GM21717 (cell line): ENCODE results near the gene TSSK2.

Experiments used
- ATAC-seq: cut with Tn5 transposase; IDR thresholded peaks from one replicate; pipeline ENCODE4 v1.9.1; 2021; ENCODE audit warnings: mild to moderate bottlenecking, moderate library complexity; ENCODE audit not compliant: unreplicated experiment

Gene TSSK2

GRCh38 chr22:19105867-19106802 is 25.0 kb upstream of the TSSK2 start:
- no peak for ATAC-seq

GRCh38 chr22:19106886-19107729 is 24.0 kb upstream of the TSSK2 start:
- ATAC-seq, result no peak

DNA sequence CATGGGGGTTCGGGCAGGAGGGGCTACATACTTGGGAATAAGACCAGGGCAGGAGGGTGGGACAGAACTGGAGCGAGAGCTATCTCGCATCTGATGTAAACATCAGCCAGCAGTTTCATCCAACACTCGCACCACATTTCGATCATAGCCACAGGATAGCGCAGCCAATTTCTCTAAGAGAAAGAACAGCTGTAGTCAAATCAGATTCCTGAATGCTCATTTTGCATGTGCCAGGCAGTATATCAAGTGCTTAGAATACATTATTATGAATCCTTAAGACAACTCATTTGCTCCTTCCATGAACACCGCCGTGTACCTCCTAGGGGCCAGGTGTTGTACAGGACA is 23.4 kb upstream of the TSSK2 start:
- ATAC-seq, result no peak

DNA sequence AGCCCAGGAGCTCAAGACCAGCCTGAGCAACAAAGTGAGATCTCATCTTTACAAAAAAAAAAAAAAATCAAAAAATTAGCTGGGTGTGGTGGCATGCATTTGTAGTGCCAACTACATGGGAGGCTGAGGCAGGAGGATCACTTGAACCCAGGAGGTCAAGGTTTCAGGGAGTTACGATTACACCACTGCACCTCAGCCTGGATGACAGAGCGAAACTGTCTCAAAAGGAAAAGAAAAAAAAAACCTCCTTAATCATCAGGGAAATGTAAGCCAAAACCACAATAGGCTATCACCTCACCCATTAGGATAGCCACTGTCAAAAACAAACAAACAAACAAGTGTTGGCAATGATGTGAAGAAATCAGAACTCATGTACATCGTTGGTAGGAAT is 22.3 kb upstream of the TSSK2 start:
- ATAC-seq, result no peak

DNA sequence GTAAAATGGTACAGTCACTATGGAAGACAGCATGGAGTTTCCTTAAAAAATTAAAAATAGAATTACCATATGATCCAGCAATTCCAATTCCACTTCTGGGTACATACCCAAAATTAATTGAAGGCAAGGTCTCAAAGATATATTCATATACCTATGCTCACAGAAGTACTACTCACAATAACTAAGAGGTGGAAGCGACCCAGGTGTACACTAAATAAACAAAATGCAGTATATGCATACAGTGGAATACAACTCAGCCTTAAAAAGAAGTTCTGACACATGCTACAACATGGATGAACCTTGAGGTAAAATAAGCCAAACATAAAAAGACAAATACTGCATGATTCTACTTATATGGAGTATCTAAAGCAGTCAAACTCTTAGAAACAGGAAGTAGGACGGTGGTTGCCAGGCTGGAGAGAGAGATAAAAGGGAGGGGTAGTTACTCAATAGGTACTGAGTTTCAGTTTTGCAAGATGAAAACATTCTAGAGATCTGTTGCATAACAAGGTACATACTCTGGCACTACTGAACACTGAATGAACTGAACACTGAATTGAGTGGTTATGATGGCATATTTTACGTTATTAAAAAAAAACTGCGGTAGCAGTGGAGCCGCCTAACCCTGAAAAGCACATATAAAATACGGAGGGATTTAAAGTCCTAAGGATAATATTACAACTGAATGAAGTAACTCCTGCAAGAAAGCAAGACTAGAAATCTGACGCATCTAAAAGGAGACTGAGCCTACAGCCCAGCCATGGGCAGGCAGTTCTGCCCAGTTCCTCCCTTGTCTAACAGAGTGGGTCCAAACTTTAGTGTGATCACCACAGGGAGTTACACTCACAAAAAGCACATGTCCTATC is 21.7 kb upstream of the TSSK2 start:
- peak; percentile 81 for ATAC-seq

- ATAC-seq, result no peak
Measured at GRCh38 chr22:19110064-19110458, 21.0 kb upstream of the TSSK2 start.

- no peak for ATAC-seq
Measured at GRCh38 chr22:19110646-19111045, 20.5 kb upstream of the TSSK2 start.

DNA sequence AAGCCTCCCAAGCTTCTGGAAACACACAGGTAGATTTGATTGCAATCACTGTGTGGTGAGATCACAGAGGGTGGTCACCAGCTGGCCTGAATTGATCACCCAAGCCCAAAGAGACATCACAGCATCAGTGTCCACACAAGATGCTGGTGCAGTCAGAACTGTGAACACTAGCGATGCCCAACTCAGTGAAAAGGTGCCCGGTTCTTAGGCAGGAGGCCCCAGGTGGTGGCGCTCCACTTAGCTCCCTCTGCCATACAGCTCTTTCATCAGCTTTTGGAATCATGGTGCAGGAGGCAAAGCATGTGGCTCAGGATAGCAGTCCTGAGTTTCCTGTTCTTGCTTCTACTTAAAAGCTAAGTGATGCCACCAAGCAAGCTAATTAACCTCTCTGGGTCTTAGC is 20.0 kb upstream of the TSSK2 start:
- ATAC-seq, result no peak

- ATAC-seq, result no peak
Measured at GRCh38 chr22:19111584-19111983, 19.5 kb upstream of the TSSK2 start.

GRCh38 chr22:19113429-19113828 is 17.7 kb upstream of the TSSK2 start:
- ATAC-seq, result no peak

- no peak for ATAC-seq
Measured at GRCh38 chr22:19114984-19115552, 16.0 kb upstream of the TSSK2 start.

GRCh38 chr22:19115628-19116027 is 15.5 kb upstream of the TSSK2 start:
- ATAC-seq, result no peak

GRCh38 chr22:19117111-19117512 is 14.0 kb upstream of the TSSK2 start:
- ATAC-seq, result no peak

DNA sequence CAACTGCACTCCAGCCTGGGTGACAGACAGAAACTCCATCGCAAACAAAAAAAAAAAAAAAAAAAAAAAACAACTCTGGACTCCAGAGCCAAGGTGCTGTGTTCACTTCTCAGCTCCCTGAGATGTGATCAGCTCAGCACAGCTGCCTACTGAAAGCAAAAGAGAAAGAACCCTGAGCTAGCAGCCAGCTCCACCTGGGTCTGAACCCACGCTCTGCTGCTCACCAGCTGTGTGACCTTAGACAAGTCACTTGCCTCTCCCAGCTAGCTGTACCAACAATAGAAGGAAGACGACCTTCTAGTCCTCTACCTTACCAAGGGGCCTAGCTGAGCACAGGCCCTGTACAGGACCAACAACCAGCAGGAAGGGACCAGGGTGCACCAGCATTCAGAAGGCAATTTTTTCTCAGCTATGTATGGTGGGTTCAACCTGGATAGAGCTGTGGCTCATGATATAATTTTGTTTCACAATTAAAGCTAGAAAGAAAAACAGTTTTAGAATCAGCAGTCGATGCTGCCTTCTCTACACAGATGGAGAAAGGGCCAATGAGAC is 12.7 kb upstream of the TSSK2 start:
- no peak for ATAC-seq

- ATAC-seq, result no peak
Measured at GRCh38 chr22:19119949-19120348, 11.2 kb upstream of the TSSK2 start.

GRCh38 chr22:19120829-19121630 is 10.1 kb upstream of the TSSK2 start:
- ATAC-seq, result peak; percentile 4

- peak; percentile 16 for ATAC-seq
Measured at GRCh38 chr22:19121631-19122142, 9.4 kb upstream of the TSSK2 start.

DNA sequence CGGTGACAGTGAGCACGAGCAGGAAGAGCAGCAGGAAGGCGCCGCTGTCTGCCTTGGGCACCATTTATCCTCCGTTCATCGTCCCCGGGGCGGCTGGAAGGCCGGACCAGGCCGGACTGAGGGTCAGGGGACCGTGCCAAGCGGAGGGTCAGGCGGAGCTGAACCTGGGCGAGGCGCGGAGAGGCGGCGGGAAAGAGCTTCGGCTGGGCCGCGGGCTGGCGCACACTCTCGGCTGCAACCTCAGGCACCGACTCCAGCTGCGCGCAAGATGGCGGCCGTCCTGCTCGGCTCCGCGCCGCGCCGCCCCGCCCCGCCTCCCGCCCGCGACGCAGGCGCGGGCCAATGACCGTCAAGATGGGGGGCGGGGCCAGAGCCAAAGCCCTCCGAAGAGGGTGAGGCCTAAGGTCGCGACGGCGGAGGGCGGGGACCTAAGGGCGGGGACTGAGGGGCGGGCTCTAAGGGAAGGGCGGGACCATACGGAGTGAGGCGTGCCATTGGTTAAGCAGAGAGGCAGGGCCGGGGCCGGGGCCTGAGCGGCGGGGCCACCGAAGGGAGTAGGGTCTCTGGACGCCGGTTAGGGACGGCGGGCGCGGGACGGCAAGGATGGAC is 8.9 kb upstream of the TSSK2 start, which contains the start of gene DGCR2:
DGCR2 (minus strand) TSS at position 270 of the 609 bp plus-strand sequence; CDS start at position 64, 206 bp downstream.
- peak; percentile 69 for ATAC-seq
